HG02943 (cell line): ENCODE results near the gene DPF3.

Experiments
- ATAC-seq: cut with Tn5 transposase; IDR thresholded peaks from one replicate; pipeline ENCODE4 v1.9.1; 2021; ENCODE audit warnings: mild to moderate bottlenecking, low read depth, moderate library complexity; ENCODE audit not compliant: unreplicated experiment

Gene DPF3

GRCh38 chr14:72631401-72631800, 262.5 kb downstream of the DPF3 start:
- no peak for ATAC-seq

GRCh38 chr14:72630374-72630773, 263.5 kb downstream of the DPF3 start:
- no peak for ATAC-seq

GRCh38 chr14:72629534-72629933, 264.4 kb downstream of the DPF3 start:
- ATAC-seq: no peak

GRCh38 chr14:72625689-72626088, 268.2 kb downstream of the DPF3 start:
- no peak for ATAC-seq

GRCh38 chr14:72621387-72622065, 272.4 kb downstream of the DPF3 start:
- no peak for ATAC-seq

- ATAC-seq: no peak
Measured at GRCh38 chr14:72619881-72620280, 274.0 kb downstream of the DPF3 start.

- ATAC-seq: no peak
Measured at GRCh38 chr14:72619111-72619571, 274.8 kb downstream of the DPF3 start.

GRCh38 chr14:72618424-72618823, 275.5 kb downstream of the DPF3 start:
- no peak for ATAC-seq

GRCh38 chr14:72617391-72618031, 276.4 kb downstream of the DPF3 start:
- no peak for ATAC-seq

GRCh38 chr14:72616811-72617210, 277.1 kb downstream of the DPF3 start:
- no peak for ATAC-seq

- no peak for ATAC-seq
Measured at GRCh38 chr14:72616294-72616693, 277.6 kb downstream of the DPF3 start.

- no peak for ATAC-seq
Measured at GRCh38 chr14:72615451-72616121, 278.3 kb downstream of the DPF3 start.

GRCh38 chr14:72614891-72615415, 278.9 kb downstream of the DPF3 start:
- no peak for ATAC-seq

- no peak for ATAC-seq
Measured at GRCh38 chr14:72614365-72614764, 279.5 kb downstream of the DPF3 start.

- no peak for ATAC-seq
Measured at GRCh38 chr14:72613975-72614319, 280.0 kb downstream of the DPF3 start.

- ATAC-seq: no peak
Measured at GRCh38 chr14:72613231-72613974, 280.5 kb downstream of the DPF3 start.

GRCh38 chr14:72612041-72612440, 281.9 kb downstream of the DPF3 start:
- no peak for ATAC-seq

GRCh38 chr14:72611506-72611905, 282.4 kb downstream of the DPF3 start:
- ATAC-seq: no peak

GRCh38 chr14:72610831-72611200, 283.1 kb downstream of the DPF3 start:
- ATAC-seq: no peak

GRCh38 chr14:72610096-72610830, 283.6 kb downstream of the DPF3 start:
- ATAC-seq: no peak
